Suppressor macrophage treated with lipopolysaccharide for 4 hours (primary cell): Measurements from ENCODE around the gene CDH4.

ENCODE experiments used
- DNase-seq: peaks from one replicate; pipeline ENCODE4 v3.0.0-alpha.2; 2020

The CDH4 gene

DNA sequence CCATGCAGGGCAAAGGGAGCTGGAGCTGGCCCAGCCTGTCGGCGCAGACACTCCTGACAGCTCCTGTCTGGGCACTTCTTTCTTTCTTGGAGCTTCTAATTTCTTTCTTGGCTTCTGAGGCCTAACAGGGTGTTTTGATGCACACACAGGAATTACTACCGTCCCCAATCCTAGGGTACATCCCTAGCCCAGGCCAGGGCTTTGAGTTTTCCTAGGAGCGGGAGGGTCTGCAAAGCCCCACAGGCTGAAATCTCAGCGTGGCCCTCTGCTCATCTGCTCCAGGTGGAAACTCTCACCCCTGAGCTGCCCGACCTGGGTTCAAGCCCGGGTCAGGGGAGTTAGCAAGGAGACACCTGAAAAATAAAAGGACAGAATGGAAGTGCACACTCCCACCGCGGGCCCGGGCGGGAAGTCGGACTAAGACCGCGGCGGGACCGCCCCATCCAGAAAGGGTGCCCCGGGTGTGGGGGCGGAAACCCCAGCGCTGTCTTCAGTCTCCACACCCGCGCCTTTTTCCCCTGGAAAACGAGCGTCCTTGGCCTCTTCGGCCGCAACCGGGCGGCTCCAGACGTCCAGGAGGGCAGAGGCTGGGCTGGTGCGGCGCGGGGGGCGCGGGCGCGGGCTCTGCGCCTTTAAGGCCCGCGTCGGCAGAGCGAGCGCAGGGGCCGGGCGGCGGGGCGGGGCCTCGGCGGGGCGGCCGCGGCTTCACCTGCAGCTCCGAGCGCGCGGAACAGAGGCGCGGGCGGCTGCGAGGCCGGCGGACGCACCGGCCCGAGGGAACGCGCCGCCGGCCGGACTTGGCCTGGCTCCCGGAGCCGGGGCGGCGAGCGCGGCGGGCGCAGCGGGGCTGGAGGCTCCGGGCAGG, at the start of gene CDH4:
Gene CDH4 (plus strand): TSS at position 733 of the 865 bp plus-strand sequence.
- DNase-seq, result no peak

DNA sequence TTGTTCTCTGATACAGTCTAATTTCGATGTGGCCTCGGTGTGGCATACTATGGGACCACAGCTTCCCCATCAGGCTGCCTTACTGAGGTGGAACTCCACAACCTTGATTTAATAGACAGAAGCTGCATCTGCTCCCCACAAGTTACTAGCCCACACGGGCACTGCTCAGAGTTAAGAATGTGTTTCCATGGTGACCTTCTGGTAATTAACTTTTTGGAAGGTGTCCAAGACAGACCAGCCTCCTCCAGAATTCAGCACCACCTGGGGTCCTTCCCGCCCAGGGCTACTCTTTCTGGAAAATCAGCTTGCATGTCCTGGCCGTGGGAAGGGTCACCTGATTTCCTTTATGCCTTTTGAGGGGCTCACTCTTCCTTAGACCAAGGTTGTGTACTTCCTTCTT, 48.7 kb upstream of the CDH4 start:
- no peak for DNase-seq

DNA sequence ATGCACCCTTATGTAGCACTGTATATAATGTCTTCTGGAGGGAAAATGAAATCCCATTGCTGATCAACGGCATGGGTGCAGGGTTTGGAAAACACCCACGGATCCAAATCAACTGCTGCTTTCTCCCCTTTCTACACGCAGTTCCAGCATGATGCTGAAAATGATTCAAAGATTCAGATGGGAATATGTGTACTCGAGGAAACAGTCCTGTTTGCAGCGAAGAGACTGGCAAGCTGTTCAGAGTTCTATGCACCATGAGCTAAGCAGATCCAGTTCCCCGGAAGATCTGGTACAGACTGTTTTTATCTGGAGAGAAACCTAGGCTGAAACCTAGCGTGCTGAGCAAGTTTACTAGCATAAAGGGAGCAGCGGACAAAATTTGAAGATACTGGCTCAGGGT, 47.9 kb upstream of the CDH4 start:
- no peak for DNase-seq

DNA sequence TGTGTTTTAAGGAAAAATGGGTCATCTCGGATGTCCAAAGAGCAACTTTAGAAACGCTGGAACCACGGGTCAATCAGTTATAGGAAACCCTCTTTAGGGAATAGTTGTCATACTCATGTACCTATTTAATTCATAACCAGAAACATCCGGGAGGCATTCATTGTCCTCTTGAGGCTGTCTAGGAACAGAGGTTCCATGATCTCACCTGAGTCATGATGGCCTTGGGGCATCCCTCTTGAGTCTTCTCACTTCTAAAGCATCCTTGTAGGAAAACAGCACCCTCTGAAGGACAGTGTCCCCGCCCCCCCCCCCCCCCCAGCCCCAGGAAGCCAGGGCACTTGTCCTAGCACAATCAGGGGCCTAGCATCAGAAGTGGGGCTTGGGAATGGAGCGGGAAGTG, 46.3 kb upstream of the CDH4 start:
- no peak for DNase-seq

DNA sequence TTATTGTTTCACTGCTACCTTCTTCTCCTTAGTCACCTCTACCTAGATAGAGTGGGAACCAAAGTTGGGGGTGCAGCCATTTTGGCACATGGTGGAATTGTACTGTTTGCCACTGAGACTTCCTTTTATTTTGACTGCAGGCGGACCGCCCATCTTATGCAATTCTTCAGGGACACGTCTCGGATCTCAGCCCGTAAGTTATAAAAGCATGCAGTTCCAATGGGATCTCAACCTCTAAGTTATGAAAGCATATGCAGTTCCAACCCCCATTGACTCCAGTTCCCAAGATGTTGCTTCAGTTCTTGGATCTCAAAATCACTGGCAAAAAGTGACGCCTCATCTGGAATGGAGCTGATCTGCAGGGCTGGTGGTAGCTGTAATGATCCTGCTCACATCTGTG, 41.2 kb upstream of the CDH4 start:
- DNase-seq, result no peak

DNA sequence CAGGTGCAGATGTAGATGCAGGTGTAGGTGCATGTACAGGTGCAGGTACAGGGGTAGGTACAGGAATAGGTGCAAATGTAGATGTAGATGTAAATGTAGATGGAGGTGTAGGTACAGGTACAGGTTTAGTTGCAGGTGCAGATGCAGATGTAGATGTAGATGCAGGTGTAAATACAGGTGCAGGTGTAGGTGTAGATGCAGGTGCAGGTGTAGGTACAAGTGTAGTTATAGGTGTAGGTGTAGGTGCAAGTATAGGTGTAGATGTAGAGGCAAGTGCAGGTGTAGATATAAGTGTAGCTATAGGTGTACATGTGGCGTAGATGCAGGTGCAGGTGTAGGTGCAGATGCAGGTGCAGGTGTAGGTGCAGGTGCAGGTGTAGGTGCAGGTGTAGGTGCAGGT, 34.2 kb upstream of the CDH4 start:
- DNase-seq, result no peak

DNA sequence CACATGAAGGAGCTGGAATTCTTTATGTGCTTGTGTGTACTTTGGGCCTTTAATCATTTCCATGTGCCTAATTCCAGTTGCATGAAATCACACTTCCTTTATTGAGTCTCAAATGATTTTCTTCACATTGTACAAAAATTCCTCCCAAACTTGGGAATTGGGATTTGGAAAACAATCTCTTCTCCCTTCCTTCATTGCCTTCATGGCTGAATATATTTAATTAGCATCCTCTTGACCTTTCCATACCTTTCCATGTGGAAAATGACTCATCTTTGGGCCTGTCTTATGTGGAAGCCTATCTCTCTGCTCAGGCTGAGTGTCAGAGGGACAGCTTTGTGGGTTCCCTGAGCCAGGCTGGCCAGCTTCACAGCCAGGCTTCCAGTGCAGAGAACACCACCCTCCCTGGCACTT, 33.0 kb upstream of the CDH4 start:
- no peak for DNase-seq

DNA sequence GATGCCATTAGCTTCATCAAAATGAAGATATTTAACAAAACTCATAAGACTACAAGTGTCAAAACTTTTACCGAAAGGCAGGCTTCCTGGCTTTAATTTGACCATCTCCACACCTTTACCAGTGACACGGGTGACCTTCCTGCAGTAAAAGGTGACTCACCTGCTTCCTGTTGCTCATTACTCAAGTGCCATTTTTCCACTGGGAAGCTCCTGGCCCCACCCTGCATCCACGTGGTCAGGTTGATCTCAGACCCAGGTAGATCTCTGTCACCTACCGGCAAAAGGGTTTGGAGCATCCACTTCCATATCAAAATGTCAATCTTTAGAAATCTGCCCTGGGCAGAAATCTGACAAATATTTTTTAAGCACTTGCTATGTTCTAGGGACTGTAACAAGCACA, 31.9 kb upstream of the CDH4 start:
- no peak for DNase-seq

DNA sequence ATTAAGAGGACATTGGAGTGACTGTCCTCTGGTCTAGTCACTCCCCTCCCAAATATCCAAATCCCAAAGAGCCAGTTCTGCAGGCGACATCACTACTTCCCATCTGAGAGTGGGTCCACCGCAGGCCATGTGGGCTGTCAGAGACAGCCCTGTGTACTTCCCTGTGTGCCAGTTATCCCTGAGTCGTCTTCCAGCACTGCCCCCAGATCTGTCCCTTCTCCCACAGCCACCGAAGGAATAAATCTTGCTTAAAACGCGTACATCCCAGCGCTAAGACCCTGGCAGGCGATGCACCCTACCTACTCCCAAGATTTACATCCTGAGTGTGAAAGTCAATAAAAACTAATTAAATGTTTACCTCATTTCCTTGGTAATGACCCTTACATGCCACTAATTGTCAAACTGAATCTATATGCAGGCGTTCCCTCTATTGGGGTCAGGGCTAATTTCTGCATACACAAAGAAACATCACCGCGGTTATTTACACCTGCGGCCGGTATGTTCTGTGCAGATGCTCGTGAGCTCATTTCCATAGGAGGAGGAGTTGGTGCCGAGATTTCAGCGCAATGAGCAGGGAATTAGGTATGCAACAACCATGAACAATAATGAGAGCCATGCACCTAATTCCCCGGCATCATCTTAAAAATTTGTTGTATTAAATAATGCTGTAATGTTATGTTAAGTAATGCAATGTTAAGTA, 31.3 kb upstream of the CDH4 start:
- no peak for DNase-seq

DNA sequence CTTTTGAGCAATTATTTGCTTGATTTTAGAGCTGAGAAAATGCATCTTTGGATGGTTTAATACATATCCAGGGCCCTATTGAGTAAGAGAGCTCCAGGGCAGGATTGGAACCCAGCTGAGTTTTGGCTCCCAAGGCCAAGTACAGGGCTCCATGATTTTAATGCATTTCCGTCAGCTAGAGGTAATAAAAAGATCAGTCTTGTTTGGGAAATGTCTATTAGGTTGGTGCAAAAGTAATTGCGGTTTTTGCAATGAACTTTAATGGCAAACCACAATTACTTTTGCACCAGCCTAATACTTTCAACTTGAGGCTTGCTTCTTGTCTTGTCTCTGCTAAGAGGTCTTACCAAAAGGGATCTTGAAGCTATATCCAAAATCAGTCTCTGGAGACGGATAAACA, 29.4 kb upstream of the CDH4 start:
- no peak for DNase-seq

DNA sequence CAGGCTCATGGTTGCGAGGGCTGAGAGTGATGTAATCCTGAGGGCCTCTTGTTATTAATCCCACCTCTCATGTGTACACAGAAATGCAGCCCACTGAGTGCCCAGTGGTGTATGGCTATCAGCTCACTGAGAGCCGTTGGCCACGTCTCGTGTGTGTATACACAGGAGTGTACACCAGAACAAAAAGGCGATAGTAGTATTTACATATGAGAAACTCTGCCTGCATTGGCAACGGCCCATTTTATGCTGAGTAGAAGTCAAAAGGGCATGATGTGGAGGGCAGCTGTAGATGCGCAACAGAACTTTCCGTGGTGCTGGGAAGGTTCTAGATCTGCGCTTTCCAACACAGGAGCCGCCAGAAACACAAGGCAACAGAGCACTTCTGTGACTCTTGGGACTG, 28.9 kb upstream of the CDH4 start:
- no peak for DNase-seq

DNA sequence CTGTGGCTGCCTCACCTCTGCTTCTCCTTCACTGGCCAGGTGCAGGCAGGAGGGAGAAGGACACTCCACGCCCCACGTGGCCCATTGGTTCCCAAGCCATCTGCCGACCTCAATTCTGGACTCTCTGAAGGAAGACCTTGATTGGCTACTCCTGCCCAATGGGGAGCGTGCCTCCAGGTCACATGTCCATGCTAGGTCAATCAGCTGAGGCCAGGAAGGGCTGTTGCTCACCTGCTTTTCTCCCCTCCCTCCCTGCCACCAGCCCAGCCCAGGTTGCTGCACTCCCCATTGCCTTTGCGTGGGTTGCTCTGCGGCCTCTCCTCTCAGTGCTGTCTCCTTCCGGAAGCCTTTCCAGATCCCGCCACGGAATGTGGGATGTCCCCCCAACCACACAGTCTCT, 21.9 kb upstream of the CDH4 start:
- no peak for DNase-seq

DNA sequence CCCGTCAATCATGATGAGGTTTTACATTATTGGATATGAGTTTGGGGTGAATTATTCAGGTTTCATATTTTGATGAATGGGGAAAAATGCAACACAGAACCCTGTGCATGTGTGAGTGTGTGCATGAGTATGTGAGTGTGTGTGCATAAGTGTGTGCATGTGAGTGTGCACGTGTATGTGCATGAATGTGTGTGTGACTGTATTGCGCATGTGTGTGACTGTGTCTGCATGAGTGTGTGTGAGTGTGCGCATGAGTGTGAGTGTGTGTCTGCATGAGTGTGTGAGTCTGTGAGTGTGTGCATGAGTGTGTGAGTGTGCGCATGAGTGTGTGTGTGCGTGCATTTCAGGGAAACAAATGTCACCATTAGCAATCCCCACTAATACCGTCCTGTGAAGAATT, 18.5 kb upstream of the CDH4 start:
- DNase-seq, result no peak

DNA sequence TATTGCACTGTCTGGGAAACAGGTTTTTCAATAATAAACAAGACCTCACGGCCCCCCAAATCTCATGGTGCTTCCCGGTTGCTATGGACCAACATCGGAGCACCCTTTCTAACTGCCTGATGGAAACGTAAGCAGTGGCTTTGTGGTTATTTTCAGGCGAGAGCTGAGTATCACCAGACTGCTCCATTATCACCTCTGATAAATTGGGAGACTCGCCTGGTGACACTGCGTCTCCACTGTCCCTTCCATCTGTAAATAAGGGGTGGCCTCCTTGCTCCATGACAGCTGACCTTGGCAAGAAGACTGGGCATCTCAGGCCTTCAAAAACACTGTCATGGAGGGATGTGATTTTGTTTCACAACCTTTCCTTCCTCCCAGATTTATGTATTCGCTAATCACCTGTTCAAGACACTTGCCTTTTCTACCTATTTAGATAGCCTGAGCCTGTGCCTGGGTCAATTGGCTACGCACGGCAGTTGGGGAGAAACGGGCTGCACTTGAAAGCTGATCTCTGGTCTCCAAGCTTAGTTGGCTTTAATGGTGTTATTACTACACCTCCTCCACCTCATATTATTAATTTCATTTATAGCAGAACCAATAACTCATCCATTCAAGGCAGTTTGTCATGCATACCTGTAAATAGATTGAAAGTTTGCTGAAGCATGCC, 17.7 kb upstream of the CDH4 start:
- DNase-seq, result no peak

DNA sequence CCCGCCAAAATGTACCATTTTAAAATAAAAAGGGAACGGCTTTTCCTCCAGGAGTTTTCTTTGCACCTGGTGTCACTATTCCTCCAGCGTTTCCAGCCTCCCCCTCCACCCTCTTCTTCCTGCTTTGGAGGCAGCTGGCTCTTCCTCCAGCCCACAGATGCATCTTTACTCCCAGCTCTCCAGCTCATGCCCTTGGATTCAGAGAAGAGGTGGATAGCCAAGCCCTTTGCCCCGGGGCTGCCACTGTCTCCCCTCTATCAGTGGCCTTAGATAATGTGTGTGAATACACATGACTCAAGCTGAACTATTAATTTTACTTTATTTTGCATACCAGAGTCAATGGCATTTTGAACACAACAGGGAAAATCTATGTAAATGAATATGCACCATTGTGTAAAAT, 15.3 kb upstream of the CDH4 start:
- no peak for DNase-seq

DNA sequence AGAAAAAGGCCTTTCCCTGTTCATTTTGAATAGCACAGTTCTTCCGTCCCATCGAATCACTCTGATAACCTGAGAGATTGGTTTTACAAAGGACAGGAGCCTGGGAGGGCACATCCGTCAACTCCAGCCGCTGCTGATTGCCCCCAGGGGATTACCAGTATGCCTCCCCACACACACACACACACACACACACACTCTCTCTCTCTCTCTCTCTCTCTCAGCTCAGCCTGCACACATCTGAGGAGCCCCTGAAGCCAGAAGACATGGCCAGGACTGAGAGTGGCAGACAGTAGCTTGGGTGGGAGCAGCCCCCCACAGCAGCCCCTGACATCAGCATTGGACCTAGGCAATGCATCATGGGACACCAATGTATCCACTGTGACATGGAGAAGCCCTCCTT, 13.2 kb upstream of the CDH4 start:
- DNase-seq, result no peak

DNA sequence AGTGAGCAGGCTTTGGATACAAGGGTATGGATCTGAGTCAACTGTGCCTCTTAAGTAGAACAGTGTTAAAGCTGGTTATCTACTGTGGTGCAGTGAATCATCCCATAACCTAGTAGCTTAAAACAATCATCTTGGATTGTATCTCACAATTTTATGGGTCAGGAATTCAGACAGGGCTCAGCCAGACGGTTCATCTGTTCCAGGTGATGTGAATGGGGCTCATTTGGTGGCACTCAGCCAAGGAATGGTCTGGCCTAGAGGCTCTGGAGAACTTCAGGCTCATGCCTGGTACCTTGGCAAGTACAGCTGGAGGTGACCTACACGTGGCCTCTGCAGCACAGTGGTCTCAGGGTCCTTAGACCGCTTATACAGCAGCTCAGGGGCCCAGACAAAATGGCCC, 11.2 kb upstream of the CDH4 start:
- no peak for DNase-seq

DNA sequence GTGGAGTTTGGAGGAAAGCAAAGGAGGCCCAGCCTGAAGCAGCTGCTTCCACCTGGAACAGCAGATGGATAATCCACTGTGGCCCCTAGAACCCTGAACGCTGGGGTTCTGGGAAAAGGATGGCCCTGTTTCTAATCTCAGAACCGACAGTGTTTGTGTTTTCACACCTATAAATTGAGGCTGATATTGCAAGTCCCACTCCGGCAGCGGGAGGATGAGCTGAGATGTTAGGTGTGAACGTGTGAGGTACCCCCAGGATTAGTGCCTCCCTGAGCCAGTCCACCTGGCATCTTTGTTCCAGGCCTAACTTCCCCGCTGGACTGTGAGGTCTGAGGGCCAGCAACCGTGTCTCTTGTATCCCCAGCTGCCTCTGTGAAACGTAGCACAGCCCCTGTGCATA, 7.8 kb upstream of the CDH4 start:
- DNase-seq, result no peak

DNA sequence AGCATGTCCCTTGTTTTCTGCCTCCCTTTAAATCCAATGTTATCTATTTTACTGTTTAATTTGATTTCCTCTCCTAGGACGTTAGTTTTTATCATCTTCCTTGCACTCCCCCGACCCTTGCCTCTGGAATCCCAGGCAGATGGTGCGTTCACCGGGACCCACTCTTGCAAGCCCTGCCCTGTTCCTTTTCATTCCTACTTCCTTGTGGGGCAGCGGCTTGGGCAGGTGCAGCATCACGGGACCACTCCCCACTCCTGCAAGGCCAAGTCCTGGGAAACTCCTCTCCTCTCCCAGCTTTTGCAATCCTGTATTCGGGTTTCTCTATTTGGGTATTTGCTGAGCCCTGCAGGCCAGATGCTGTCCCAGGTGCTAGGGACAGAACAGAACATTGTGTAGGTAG, 5.8 kb upstream of the CDH4 start:
- DNase-seq, result no peak

DNA sequence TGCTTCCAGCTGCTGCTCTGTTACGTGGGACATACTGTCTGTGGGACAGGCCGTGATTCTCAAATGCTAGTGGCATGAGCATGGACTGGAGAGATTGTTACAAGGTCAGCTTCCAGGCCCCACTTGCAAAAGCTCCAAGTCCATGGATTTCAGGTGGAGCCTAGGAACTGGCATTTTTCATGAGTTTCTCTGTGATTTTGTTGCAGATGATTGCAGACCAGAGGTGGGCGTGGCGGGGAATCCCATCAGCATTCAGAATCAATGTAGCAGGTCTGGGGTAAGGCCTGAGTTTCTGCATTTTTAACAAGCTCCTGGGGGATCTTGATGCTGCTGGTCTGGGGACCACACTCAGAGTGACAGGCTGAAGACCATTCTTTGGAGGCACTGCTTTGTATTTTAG, 2.4 kb upstream of the CDH4 start:
- no peak for DNase-seq

DNA sequence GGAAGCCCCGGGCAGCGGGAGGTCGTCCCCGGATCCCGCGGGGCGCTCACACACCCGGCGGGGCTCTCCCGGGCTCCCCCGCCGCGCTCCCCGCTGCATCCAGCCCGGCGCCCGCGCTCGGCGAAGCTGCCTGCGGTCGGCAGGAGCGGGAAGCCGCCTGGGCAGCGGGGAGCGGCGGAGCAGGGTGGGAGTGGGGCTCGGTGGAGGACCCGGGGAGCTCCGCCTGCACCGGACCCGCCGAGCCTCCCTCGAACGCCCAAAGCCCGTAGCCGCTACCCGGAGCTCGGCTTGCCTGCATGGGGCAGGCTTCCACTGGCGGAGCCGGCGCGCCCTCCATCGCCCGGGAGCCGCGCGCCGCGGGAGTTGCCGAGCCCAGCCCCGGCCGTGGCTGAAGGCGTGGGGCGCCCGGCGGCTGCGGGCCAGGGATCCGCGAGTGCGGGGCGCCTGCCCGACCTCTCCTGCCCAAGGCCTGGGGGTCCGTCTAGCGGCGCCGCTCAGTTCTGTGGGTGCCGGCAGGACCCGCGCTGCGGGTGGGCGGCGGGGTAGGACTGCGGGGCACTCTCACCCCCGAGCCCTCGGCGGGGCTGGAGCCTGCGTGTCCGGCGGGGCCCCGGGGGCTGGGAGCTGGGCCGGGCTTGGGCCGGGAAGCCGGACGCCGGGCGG, 671 bp downstream of the CDH4 start:
- no peak for DNase-seq

DNA sequence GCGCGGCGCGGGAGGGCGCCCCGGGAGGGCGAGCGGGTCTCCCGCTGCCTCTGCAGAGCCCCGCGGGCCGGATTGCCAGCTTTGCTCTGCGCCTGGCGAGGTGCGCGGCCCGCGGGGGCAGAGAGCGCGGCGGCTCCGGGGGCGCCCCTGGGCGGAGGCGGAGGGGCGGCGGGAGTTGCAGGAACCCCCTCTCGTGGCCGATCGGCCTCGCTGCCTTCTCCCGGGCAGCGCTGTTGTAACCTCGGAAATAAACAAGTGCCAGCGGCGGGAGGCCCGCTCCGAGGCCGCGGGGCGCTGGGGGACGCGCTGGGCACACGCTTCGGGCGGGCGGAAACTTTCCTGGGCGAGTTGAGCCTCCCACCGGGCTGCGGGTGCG, 1.2 kb downstream of the CDH4 start:
- DNase-seq, result no peak

DNA sequence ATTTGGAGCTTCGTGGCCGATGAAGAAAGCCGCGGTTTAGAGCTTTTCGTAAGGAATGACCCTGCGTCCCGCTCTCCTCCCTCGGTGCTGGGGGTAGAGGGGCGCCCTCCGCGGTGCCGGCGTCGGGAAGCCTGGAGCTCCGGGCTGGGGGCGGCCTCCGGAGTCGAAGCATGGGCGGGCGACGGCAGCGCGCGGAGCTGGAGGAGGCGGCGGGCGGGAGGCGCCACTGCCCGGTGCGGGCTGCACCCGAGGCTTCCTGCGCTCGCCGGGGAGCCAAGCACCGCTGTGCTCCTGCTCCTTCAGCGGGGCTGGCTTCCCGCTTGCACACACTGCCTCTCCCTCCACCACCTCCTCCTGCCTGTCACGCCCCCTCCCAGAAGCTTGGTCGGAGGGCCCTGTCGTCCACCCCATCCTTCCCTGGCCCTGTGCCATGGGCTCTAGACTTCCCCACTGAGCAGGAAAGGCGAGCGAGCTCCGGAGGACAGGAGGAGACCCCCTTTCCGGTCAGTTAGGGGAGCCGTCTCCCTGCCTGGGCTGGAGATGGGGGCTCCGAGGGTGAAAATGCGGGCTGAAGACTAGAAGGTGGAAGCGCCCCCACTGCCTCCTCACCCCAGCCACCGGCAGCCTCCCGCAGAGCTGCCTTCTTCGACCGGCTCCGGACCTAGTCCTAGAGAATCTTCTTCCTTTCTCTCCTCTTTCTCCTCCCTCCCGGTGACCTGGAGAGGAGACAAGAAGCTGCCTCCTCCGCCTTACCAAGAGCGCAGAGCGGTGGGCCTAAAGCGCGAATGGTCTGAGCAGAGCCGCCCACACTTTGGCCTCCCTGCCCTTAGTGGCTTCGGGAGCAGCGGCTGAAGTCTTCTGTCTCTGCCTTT, 1.8 kb downstream of the CDH4 start:
- no peak for DNase-seq
